IMR-90 (cell line): ENCODE results near the gene CAMTA1.

Source experiments
- BHLHE40 ChIP-seq: fragments of 150-350 bp; IDR thresholded peaks from 2 replicates; pipeline ENCODE4 v1.6.1; 2016; ENCODE audit warnings: mild to moderate bottlenecking, low read depth, low read length
- CTCF ChIP-seq: conservative IDR thresholded peaks from 2 replicates; pipeline ENCODE4 v1.5.1; 2012; ENCODE audit warnings: mild to moderate bottlenecking, low read depth, low read length, improper control_type of control experiment
- ELK1 ChIP-seq: fragments of 150-350 bp; IDR thresholded peaks from 2 replicates; pipeline ENCODE4 v1.6.1; 2016; ENCODE audit warnings: low read depth, mild to moderate bottlenecking, low read length, moderate library complexity, borderline replicate concordance
- NFE2L2 ChIP-seq: fragments of 150-350 bp; IDR thresholded peaks from 2 replicates; pipeline ENCODE4 v1.6.1; 2016; ENCODE audit warnings: low read depth, mild to moderate bottlenecking, low read length
- POLR2A ChIP-seq: IDR thresholded peaks from 2 replicates; pipeline ENCODE4 v1.6.1; 2012; ENCODE audit warnings: mild to moderate bottlenecking, low read depth, low read length
- RAD21 ChIP-seq: IDR thresholded peaks from 2 replicates; pipeline ENCODE4 v1.6.1; 2012; ENCODE audit warnings: low read length, improper control_type of control experiment
- RCOR1 ChIP-seq: IDR thresholded peaks from 2 replicates; pipeline ENCODE4 v1.6.1; 2012; ENCODE audit warnings: mild to moderate bottlenecking, low read length, improper control_type of control experiment; ENCODE audit not compliant: insufficient replicate concordance
- RFX5 ChIP-seq: IDR thresholded peaks from 2 replicates; pipeline ENCODE4 v1.8.0; 2012; ENCODE audit warnings: low read depth, mild to moderate bottlenecking, low read length, moderate library complexity
- SMC3 ChIP-seq: fragments of 150-350 bp; IDR thresholded peaks from 2 replicates; pipeline ENCODE4 v1.6.1; 2016; ENCODE audit warnings: low read depth, mild to moderate bottlenecking, antibody characterized with exemption, low read length, moderate library complexity
- USF2 ChIP-seq: fragments of 150-350 bp; IDR thresholded peaks from 2 replicates; pipeline ENCODE4 v1.6.1; 2017; ENCODE audit warnings: mild to moderate bottlenecking, antibody characterized with exemption, low read length, low read depth

GRCh38 chr1:7196036-7196911 is 411.0 kb downstream of the CAMTA1 start:
- TF ChIP-seq CTCF, result no peak
- no peak for TF ChIP-seq RAD21
- no peak for TF ChIP-seq SMC3
- TF ChIP-seq POLR2A, result no peak
- TF ChIP-seq USF2, result no peak
- TF ChIP-seq RFX5, result no peak
- TF ChIP-seq BHLHE40, result no peak
- TF ChIP-seq ELK1, result no peak
- no peak for TF ChIP-seq RCOR1
- no peak for TF ChIP-seq NFE2L2
